Panc1 (cell line): ENCODE results near the gene MRPS34.

Source experiments
- POLR2AphosphoS5 ChIP-seq: IDR thresholded peaks from 2 replicates; pipeline ENCODE4 v1.6.1; 2012; ENCODE audit warnings: mild to moderate bottlenecking, low read depth, low read length, moderate library complexity
- REST ChIP-seq, 2 experiments: IDR thresholded peaks; 2 replicates each; pipeline ENCODE4 v1.6.1; 2011 to 2012; ENCODE audit warnings: low read depth in 2 of 2, control low read depth in 1 of 2, low read length in 1 of 2, mild to moderate bottlenecking in 1 of 2, moderate library complexity in 1 of 2; ENCODE audit not compliant: insufficient read depth in 1 of 2
- SIN3A ChIP-seq: IDR thresholded peaks from 2 replicates; pipeline ENCODE4 v1.6.1; 2012; ENCODE audit warnings: low read depth, mild to moderate bottlenecking, low read length, moderate library complexity, borderline replicate concordance; ENCODE audit not compliant: insufficient read depth
- TF ChIP-seq, protein P1 (sequence below): fragments of 450-650 bp; IDR thresholded peaks from 2 replicates; pipeline ENCODE4 v1.5.1; 2017; ENCODE audit warnings: mild to moderate bottlenecking

GRCh38 chr16:1761751-1762150 lies 11.2 kb downstream of the MRPS34 start:
- TF ChIP-seq, protein P1, sequence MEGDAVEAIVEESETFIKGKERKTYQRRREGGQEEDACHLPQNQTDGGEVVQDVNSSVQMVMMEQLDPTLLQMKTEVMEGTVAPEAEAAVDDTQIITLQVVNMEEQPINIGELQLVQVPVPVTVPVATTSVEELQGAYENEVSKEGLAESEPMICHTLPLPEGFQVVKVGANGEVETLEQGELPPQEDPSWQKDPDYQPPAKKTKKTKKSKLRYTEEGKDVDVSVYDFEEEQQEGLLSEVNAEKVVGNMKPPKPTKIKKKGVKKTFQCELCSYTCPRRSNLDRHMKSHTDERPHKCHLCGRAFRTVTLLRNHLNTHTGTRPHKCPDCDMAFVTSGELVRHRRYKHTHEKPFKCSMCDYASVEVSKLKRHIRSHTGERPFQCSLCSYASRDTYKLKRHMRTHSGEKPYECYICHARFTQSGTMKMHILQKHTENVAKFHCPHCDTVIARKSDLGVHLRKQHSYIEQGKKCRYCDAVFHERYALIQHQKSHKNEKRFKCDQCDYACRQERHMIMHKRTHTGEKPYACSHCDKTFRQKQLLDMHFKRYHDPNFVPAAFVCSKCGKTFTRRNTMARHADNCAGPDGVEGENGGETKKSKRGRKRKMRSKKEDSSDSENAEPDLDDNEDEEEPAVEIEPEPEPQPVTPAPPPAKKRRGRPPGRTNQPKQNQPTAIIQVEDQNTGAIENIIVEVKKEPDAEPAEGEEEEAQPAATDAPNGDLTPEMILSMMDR: no peak
- TF ChIP-seq REST (IDR thresholded peaks at IDR 0.05; ENCODE audit: insufficient read depth in 1 of 2, low read depth in 2 of 2, low read length in 1 of 2) (no peak), POLR2AphosphoS5 (no peak), SIN3A (no peak)
